GM19238 (cell line): ENCODE measurements around the gene FABP7.
A peak's percentile ranks its signal among the peaks of the same experiment; 100 is the strongest.

Experiments
- DNase-seq: peaks from one replicate; pipeline ENCODE4 v3.0.0; 2011; ENCODE audit warnings: low spot score; ENCODE audit not compliant: insufficient read length

The FABP7 gene

DNA sequence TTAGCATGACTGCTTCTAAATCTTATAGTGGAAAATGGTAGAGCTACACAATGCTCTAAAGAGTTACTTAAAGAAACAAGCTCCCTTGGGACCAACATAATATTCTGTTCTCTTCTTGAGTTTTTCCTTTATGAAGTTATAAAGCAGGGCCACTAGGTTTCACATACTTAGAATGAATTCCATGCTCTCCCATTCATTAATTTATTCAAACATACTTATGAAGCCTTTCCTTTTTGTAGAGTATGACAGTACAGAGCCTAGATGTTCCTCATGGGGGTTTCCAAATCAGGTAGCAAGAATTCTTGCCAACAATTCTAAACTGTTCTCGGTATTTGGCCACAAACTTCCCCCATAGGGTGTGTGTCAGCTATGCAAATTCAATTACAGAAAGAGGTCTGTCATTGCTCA lies 20.6 kb upstream of the FABP7 start:
- DNase-seq, result no peak

DNA sequence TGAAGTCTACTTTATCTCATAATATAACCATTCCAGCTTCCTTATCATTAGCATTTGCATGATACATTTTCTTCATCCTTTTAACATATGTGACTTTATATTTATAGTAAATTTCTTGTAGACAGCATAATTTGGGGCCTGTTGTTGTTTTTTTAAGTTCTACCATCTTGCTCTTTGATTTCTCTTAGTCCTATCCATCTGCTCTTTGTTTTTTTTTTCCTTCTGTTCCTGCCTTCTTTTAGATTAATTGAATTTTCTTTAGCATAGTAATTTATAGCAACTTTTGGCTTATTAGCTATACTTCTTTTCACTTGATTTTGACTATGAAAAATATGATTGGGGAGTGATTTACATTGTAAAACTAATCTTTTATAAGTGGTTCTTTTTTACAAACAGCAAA lies 19.2 kb upstream of the FABP7 start:
- no peak for DNase-seq

DNA sequence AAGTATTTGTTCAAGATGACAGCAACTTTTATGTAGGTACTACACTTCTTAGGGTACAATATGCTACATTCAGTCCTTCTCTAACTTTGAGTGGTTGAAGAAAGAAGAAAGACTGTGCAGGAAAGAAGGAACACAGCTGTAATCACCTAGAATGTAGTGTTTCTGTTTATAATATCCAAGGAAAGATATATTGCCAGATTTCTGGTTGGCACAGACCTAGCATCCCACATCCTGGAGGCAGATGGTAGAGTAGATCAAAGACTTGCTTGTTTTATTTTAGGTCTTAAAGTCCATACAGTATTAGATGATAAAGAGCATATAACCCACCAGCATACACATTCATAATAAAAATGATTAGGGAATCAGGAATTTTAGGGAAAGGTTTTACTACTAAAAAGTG lies 13.3 kb upstream of the FABP7 start:
- no peak for DNase-seq

DNA sequence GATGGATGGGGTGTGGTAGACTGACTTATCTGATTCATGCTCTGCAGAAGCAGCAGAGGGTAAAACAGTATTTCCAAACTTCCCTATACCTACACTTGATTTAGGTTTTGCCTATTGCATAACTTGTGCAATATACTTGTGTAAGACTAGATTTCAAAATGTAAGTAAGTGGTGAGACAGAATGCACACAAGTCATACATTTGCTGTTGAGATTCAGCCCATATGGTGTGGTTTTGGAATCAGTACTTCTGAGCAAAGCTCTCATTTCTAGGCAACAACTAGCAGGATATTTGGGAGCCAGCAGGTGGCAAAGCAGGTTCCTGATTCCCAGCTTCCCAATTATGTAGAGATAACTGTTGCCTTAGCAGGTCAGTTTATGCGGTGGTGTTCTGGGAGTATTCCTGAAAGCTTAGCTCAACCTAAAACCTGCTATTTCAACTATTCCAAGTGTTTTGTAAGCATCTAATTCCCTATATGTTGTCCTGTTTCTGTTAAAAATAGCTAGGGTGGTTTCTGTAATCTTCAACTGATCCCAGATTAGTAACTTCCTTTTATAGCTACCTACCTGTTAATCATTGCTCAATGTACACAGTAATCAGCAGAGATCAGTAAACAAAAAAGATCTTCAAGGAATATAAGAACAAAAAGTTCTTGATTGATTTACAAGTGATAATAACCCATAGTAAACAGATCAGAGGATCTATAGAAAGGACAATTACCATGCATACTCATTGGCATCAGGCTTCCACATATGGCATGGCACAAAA lies 8.5 kb upstream of the FABP7 start:
- DNase-seq, result no peak

DNA sequence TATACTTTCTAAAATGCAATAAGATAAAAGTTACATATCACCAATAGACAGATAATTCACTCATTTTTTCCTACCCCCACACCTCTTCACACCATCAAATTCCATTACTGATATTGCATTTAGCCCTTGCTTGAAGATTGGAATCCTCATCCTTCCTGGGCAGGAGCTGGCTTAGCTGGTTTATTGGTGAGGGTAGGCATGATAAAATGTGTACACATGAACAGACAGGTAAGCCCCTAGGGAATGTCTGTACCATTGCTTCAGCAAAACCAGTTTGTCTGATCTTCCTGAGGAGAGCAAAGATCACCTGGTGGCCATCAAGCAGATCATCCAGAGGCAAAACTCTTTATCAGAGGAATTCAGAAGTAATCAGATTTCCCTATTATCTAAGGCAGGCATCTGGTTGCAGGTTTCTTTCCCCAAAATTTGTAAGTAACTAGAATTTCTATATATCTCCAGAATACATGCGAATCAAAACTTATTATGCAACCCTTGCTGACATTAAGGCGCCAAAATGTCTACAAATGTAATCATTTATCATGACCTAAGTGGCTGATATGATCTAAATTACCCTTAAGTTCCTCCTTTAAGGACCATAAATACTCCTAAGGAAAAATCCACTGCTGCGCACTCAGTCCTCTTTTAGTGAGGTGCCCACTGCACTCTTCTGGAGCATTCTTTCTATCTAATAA lies 6.6 kb upstream of the FABP7 start:
- no peak for DNase-seq

DNA sequence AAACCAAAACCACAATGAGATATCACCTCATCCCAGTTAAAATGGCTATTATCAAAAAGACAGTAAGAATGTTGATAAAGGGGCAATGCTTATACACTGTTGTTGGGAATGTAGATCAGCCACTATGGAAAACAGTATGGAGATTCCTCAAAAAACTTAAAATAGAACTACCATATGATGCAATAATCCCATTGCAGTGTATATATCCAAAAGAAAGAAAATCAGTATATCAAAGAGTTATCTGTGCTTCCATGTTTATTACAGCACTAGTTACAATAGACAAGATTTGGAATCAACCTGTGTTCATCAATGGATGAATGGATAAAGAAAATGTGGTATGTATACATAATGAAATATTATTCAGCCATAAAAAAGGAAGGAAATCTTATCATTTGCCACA lies 3.5 kb upstream of the FABP7 start:
- no peak for DNase-seq

DNA sequence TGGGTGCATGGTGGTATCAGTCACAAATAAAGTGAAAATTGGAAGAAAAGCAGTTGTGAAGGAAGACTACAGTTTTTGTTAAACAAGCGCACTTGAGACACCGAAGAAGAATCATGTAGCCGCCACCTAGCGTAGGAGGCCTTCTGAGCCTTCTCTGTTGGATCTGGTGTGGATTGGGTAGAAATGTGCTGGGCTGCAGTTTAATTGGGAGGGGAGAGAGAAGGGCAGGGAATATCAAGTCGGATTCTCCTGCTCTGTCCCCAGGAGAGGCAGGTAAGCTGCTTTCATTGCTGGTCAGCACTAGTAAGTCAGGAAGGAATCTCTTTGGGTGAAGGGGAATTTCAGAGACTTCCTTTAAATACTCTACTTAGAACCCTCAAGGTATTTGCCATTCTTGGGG lies 1.2 kb upstream of the FABP7 start:
- no peak for DNase-seq

DNA sequence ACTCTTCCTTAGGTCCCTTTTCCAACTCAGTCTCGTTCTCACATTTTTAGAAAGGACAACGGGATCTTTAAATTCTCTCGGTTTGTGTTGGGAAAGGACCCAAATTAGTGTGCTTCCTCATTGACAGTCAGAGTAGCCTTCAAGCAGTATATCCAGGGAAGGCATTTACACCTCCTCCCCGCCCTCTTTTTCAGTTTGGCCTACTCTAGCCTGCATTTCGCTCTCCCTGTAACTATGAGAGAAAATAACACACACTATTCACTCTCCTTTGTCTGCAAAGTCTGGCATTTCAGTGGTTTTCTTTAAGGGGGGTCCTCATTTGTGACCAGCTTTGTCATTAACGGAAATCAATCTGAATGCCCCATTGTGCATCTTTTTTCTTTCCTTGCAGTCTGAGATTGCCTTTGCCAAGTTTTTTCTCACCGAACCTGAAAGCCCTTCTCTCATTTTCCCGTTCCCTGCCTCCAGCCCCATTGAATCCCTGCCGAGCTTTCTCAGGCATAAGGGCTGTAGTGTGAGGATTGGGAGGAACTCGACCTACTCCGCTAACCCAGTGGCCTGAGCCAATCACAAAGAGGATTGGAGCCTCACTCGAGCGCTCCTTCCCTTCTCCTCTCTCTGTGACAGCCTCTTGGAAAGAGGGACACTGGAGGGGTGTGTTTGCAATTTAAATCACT lies 393 bp upstream of the FABP7 start:
- DNase-seq, result no peak

DNA sequence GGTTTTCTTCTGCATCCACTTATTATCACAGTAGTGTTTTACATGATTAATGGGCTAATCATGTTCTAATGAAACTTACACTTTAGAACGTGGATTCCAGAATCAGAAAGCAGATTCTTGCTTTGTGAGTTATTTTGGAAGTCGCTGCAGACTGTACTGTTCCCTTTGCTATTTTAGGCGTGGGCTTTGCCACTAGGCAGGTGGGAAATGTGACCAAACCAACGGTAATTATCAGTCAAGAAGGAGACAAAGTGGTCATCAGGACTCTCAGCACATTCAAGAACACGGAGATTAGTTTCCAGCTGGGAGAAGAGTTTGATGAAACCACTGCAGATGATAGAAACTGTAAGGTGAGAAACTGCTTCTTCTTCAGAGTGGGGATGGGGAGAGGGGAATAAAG lies 598 bp downstream of the FABP7 start:
- DNase-seq, result no peak

DNA sequence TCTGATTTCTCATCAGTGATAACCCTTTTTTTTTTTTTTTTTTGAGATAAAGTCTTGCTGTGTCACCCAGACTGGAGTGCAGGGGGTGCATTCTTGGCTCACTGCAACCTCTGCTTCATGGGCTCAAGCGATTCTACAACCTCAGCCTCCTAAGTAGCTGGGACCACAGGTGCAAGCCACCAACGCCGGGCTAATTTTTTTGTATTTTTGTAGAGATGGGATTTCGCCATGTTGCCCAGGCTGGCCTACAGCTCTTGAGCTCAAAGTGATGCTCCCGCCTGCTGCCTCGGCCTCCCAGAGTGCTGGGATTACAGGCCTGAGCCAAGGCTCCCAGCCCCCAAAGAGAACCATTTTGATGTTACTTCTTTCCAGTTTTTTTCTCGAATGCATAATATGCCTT lies 2.2 kb downstream of the FABP7 start:
- DNase-seq, result no peak

DNA sequence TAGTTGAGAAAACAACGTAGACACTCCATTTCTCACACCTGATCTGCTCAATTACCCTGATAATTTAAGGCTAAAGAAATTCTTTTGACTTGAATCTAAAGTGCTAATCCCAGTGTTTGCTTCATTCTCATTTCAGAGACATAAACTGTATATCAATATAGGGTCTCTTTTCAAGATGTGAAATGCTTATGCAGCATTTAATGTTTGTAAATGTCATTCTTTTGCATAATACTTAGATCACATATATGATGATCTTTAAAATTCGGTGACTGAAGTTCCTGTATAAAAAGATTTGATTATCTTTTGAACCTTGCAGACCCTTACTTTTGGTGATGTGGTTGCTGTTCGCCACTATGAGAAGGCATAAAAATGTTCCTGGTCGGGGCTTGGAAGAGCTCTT lies 3.9 kb downstream of the FABP7 start:
- DNase-seq, result no peak

DNA sequence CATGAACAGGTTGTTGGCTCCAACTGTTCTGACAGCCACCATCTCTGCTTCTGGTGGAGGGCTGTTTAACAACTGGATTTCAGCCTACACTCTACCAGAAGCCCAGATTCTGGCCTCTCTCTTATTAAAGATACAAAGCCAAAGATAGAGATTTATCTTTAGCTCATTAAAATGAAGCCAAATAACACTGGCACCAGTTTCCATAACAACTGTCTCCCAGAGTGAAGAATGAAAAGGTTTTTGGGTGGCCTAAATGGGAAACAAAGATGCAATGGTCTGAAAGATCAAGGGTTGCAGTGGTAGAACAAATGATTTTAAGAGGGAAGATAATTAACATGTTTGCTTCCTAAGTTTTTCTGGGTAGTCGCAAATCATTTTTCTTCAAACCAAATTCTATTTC lies 6.4 kb downstream of the FABP7 start:
- no peak for DNase-seq

DNA sequence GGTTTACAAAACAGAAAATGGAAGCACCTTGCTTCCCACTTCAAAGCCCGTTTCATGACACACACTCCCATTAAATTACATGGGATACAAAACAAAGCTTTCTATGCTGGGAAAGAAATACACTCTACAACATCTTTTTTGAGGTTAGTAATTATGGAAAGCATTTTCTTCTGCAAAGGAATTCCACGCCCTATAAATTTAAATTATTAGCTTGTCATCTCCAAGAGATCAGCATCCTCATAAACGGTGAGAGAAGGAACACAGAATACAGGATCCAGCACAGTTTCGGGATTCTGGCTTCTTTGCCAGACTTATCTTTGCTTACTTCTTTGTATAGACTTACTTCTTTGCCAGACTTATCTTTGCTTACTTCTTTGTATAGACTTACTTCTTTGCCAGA lies 8.2 kb downstream of the FABP7 start:
- DNase-seq, result no peak

DNA sequence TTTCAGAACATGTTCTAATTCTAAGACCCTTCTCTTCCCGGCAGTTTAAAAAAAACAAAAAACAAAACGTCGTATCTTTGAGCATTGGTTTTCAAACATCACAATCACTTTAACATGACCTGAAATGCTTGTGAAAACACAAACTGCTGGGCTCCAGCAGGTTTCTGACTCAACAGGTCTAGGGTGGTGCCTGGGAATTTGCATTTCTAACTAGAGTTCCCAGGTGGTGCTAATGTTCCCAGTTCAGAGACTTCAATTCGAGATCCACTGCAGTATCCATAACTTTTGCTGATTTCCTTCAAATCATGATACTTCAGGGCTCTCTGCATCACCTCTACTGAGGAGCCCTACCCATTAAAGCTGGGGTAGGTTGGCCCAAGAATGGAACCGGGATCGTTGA lies 8.7 kb downstream of the FABP7 start:
- DNase-seq, result no peak

DNA sequence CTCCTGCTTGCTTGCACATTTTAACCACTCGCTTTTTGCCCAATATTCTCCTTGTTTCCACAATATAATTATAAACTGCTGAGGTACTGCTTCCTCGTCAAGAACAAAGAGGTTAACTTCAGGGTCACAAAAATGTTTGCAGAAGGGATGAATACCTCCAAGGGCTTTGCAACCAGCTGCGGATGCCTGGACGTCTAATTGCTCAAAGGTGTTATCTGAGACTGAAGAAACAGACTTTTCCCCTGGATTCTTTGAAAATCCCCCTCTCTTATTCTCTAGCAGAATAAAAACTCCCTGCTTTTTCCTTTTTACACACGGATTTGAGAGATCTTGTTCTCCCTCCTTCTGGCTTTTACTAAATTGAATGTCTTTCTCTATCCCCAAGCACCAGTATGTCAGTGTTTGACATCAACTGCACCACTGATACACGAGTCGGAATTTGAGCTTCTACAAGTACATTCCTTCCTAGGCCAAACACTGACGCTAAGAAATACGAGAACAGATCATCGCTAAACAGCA lies 9.2 kb downstream of the FABP7 start:
- no peak for DNase-seq

DNA sequence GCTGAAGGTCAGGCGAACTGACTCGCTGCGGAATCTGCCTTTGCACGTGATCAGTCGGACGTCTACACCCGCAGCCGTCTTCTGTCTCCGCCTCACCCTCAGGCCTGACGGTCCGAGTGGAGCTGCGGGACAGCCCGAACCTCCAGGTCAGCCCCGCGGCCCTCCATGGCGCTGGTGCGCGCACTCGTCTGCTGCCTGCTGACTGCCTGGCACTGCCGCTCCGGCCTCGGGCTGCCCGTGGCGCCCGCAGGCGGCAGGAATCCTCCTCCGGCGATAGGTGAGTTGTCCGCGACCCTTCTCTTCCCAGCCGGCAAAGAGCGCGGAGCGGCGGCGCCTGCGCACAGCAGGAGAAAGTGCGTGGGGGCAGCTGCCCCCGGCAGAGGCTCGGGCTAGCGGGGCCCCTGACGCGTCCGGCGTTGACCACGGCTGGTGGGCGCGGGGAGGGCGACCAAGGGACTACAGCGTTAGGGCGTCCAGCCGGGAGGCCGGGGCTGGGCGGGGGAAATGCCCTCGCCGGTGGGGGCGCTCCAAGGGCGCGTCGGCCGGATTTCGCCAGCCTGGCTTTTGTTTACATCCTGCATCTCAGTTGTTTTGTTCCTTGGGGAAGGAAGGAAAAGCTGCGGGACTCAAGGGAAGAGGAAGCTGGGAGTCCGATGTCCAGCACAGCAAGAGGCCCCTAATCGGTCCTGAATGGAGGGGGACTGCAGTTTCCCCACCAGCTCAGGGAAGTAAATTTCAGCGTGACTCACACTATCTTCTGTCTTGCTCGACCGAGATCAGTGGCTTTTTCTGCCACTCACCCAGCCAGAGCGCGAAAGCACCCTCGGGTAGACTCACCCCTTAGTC lies 9.9 kb downstream of the FABP7 start, which contains the start of gene SMPDL3A:
SMPDL3A (plus strand) TSS at position 77 of the 846 bp plus-strand sequence; CDS start at position 166, 89 bp downstream.
- peak; percentile 8 for DNase-seq

DNA sequence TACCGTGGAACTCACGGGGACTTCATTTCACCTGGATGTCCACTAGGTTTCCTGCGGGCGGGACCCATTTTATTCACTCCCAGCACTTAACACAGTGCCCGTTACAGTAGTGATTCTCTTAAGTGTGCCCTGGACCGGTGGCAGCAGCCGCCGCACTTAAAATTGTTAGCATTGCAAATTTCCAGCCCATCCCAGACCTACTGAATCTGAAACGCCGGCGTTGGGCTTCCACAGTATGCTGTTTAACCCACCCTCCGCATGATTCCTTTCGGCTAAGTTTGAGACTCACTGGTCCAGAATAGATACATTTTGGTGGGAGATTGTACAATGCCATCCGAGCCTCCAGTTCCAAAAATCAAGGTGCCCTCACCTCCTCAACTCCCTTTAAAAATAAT lies 10.5 kb downstream of the FABP7 start:
- no peak for DNase-seq

DNA sequence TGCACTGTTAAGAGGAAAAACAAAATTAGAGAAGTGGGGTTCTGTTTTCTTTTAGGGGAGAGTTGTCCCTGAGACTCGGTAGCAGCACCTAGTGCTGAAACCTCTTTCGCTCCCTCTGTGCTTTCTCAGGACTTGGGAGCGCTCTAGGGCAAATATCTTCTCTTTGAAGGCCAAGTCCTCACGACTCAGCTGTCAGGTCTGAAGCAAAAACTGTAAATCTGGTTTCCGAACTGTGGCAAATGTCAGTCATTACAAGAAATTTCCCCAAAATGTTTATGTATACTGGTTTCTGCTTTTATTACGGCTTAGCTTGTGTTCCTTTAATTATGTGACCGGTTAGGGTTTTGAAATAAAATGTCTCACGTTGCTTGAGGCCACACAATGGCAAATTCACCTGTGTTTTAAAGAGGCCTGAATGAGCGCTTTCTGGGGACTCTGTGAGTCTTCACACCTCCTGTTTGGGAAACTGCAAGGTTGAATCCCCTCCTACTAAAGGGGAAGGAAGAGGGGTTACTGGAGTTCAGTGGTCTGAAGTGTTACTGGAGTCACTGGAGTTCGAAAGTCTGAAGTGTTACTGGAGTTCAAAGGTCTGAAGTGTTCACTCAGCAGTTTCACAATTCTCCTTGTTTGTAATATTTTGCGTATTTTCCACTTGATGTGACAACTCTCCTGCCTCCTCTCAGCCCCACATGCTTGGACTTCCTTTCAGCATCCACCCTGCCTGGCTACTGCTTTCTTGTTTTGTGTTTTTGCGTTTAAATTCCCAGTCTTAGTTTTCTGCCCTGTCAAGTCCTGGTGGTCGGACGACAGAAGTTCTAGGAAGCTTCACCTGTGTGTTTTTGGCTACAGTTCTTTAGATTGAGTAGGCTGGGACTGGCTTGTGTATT lies 11.2 kb downstream of the FABP7 start:
- no peak for DNase-seq

DNA sequence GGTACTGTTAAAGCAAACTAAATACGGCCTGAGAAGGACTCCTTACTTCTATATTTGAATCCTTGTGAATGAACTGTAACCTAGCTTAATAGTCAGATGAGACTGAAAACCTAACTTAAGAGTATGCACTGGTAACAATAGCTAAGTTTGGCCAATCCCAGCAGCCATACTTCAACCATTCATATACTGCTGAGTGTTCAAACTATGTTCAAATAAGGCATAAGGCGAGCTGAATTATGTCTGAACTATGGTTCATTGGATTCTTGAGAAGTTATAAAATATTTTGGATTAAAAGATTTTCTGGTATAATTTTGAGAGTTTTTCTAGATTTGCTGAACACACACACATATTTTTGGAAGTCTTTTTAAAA lies 11.8 kb downstream of the FABP7 start:
- DNase-seq, result no peak

DNA sequence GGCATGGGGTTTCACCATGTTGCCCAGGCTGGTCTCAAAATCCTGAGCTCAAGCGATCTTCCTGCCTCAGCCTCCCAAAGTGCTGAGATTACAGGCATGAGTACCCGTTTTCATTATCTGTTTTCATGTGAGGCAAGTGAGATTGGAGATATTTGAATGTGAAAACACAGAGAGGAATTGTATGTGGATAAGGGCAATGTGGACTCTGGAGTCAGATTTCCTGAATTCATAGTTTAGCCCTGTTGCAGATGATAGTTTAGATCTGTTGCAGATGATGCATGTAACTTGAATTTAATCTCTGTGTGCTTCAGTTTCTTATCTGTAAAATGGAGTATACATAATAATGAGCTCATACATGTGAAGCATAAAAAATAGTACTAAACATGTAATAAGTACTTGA lies 13.2 kb downstream of the FABP7 start:
- DNase-seq, result no peak
